Right lobe of liver (tissue), 4 donors: ENCODE measurements around the gene DERA.

ENCODE experiments used
- POLR2A ChIP-seq: fragments of 450-650 bp; IDR thresholded peaks from one replicate; pipeline ENCODE4 v1.6.1; 2017; ENCODE audit warnings: antibody characterized with exemption, mild to moderate bottlenecking
- TF ChIP-seq, protein P1 (sequence below), 4 donors: fragments of 200-600 bp in 3 of 4; fragments of 450-650 bp in 1 of 4; IDR thresholded peaks; one replicate each; pipeline versions ENCODE4 v1.5.1 to v1.8.0; 2016 to 2022; ENCODE audit warnings: antibody characterized with exemption in 4 of 4, mild to moderate bottlenecking in 2 of 4
- donor health status: DM: no; HTN: no; CAD: no.
- donor health status: DM: no; HTN: no; CAD: no.
- donor health status: DM: no; HTN: yes; CAD: no.

GRCh38 chr12:15977999-15978951 is 67.1 kb downstream of the DERA start:
- TF ChIP-seq, protein P1, sequence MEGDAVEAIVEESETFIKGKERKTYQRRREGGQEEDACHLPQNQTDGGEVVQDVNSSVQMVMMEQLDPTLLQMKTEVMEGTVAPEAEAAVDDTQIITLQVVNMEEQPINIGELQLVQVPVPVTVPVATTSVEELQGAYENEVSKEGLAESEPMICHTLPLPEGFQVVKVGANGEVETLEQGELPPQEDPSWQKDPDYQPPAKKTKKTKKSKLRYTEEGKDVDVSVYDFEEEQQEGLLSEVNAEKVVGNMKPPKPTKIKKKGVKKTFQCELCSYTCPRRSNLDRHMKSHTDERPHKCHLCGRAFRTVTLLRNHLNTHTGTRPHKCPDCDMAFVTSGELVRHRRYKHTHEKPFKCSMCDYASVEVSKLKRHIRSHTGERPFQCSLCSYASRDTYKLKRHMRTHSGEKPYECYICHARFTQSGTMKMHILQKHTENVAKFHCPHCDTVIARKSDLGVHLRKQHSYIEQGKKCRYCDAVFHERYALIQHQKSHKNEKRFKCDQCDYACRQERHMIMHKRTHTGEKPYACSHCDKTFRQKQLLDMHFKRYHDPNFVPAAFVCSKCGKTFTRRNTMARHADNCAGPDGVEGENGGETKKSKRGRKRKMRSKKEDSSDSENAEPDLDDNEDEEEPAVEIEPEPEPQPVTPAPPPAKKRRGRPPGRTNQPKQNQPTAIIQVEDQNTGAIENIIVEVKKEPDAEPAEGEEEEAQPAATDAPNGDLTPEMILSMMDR (IDR thresholded peaks at IDR 0.05): no peak
- TF ChIP-seq POLR2A: no peak
